B cell (primary cell): Measurements from ENCODE around the gene SLC38A1. TPM values are rescaled to one million over a fixed set of nuclear protein-coding genes. Genes with fewer than 3 reads are reported as not detected.

ENCODE experiments used
- ATAC-seq: fragments of 200-7000 bp; cut with Tn5 transposase; one replicate; pipeline ENCODE4 v1.10.0; 2021; ENCODE audit warnings: low read depth, mild to moderate bottlenecking, moderate number of reproducible peaks, moderate library complexity
- CTCF ChIA-PET: fragments of 350-600 bp; sonication (Branson Sonifier 250); formaldehyde crosslinking; loops from one replicate; lab custom pipeline; 2021; ENCODE audit warnings: antibody characterized with exemption, inconsistent platforms; lab: Charles Lee
- POLR2A ChIA-PET: fragments of 350-600 bp; sonication (Branson Sonifier 250); formaldehyde crosslinking; loops from one replicate; lab custom pipeline; 2021; ENCODE audit warnings: antibody characterized with exemption; lab: Charles Lee
- DNase-seq: peaks from one replicate; pipeline ENCODE4 v3.0.0; 2013
- H2AFZ ChIP-seq: 2 replicates; pipeline ENCODE4 v1.6.1; 2012; ENCODE audit warnings: mild to moderate bottlenecking, low read depth, low read length; ENCODE audit not compliant: insufficient read depth, poor library complexity, severe bottlenecking
- H3K27ac ChIP-seq, 2 donors: 1 replicate in 1 of 2; 2 replicates in 1 of 2; pipeline ENCODE4 v1.5.1; 2012 to 2013; ENCODE audit warnings: low read length in 2 of 2, mild to moderate bottlenecking in 2 of 2, moderate library complexity in 1 of 2
- H3K27me3 ChIP-seq, 4 experiments: fragments of 200-600 bp in 1 of 4; sonication (generic) in 1 of 4; replicated peaks in 1 of 4; 1 replicate in 2 of 4; 2 replicates in 2 of 4; pipeline versions ENCODE4 v1.6.1 to v1.7.0; 2013 to 2016; ENCODE audit warnings: low read length in 3 of 4, mild to moderate bottlenecking in 2 of 4, mixed read lengths in 1 of 4, moderate library complexity in 1 of 4; ENCODE audit not compliant: insufficient read depth in 4 of 4, control insufficient read depth in 3 of 4; ENCODE audit errors: control extremely low read depth in 1 of 4
- H3K36me3 ChIP-seq, 2 experiments: replicated peaks in 1 of 2; 1 replicate in 1 of 2; 2 replicates in 1 of 2; pipeline versions ENCODE4 v1.6.1 to v1.7.1; 2013; ENCODE audit warnings: low read length in 1 of 2; ENCODE audit not compliant: insufficient read depth in 2 of 2, control insufficient read depth in 1 of 2; ENCODE audit errors: control extremely low read depth in 1 of 2, extremely low read depth in 1 of 2
- H3K4me1 ChIP-seq, 2 donors: fragments of 200-600 bp in 1 of 2; sonication (generic) in 1 of 2; 1 replicate in 1 of 2; 2 replicates in 1 of 2; pipeline versions ENCODE4 v1.5.1 to v1.6.1; 2013 to 2017; ENCODE audit warnings: low read length in 2 of 2; ENCODE audit not compliant: control insufficient read depth in 2 of 2, insufficient read depth in 2 of 2
- H3K4me2 ChIP-seq: replicated peaks from 2 replicates; pipeline ENCODE3; 2012; ENCODE audit warnings: mild to moderate bottlenecking, low read depth, low read length; ENCODE audit not compliant: poor library complexity, severe bottlenecking
- H3K4me3 ChIP-seq, 5 experiments: fragments of 200-600 bp in 1 of 5; sonication (generic) in 1 of 5; 1 replicate in 3 of 5; 2 replicates in 2 of 5; pipeline versions ENCODE4 v1.5.1 to v1.7.0; 2011 to 2016; ENCODE audit warnings: low read length in 4 of 5, mild to moderate bottlenecking in 4 of 5, low read depth in 2 of 5, control low read depth in 1 of 5, moderate library complexity in 1 of 5; ENCODE audit not compliant: insufficient read depth in 1 of 5; ENCODE audit errors: control extremely low read depth in 1 of 5, extremely low read depth in 1 of 5
- H3K79me2 ChIP-seq: fragments of 200-600 bp; sonication (generic); one replicate; pipeline ENCODE4 v1.6.0; 2016; ENCODE audit warnings: low read length; ENCODE audit not compliant: control insufficient read depth, insufficient read depth
- H3K9ac ChIP-seq: fragments of 200-600 bp; sonication (generic); 2 replicates; pipeline ENCODE4 v1.6.1; 2017; ENCODE audit warnings: mild to moderate bottlenecking, low read length, moderate library complexity
- H3K9me3 ChIP-seq, 3 donors: one replicate each; pipeline versions ENCODE4 v1.6.1 to v1.7.1; 2013; ENCODE audit warnings: low read length in 2 of 3; ENCODE audit not compliant: control insufficient read depth in 2 of 3, insufficient read depth in 1 of 3; ENCODE audit errors: control extremely low read depth in 1 of 3
- H4K20me1 ChIP-seq: 2 replicates; pipeline ENCODE4 v1.6.0; 2012; ENCODE audit warnings: mild to moderate bottlenecking, low read length; ENCODE audit not compliant: insufficient read depth, control insufficient read depth, poor library complexity, severe bottlenecking
- H3K27ac Mint-ChIP-seq: one replicate; pipeline ENCODE4 v1.8.0; 2021; ENCODE audit warnings: mixed read lengths
- H3K27me3 Mint-ChIP-seq: one replicate; pipeline ENCODE4 v1.8.0; 2021; ENCODE audit warnings: mixed read lengths
- H3K4me1 Mint-ChIP-seq: one replicate; pipeline ENCODE4 v1.8.0; 2021; ENCODE audit warnings: mixed read lengths
- H3K4me3 Mint-ChIP-seq: one replicate; pipeline ENCODE4 v1.8.0; 2021; ENCODE audit warnings: mixed read lengths
- H3K9me3 Mint-ChIP-seq: one replicate; pipeline ENCODE4 v1.8.0; 2022; ENCODE audit warnings: mixed read lengths; ENCODE audit not compliant: insufficient read depth
- EZH2 ChIP-seq: IDR thresholded peaks from 2 replicates; pipeline ENCODE4 v1.6.1; 2012; ENCODE audit warnings: borderline replicate concordance, low read depth, mild to moderate bottlenecking, moderate library complexity, low read length; ENCODE audit not compliant: insufficient read depth, poor library complexity, severe bottlenecking
- WGBS: methylation state at CpG from one replicate; pipeline ENCODE4 v1.1.5; 2013; ENCODE audit warnings: missing lambda C conversion rate; ENCODE audit not compliant: insufficient coverage; 5-methylcytosine and 5-hydroxymethylcytosine counted together
- intact Hi-C: fragments of 100-400 bp; cut with micrococcal nuclease; formaldehyde crosslinking; loops from one replicate; pipeline ENCODE4 v1.10.0; 2022
- polyA plus RNA-seq: library from polyadenylated mRNA; depleted of rRNA; stranded (reverse); fragments of >200 nt; gene quantifications from 2 replicates; pipeline ENCODE4 v1.2.3, GENCODE V29; 2012
- total RNA-seq, 2 donors: library from RNA; stranded (reverse); fragments of 120-200 nt in 1 of 2; gene quantifications; 1 replicate in 1 of 2; 2 replicates in 1 of 2; pipeline versions ENCODE4 v1.2.3 to v1.2.4, GENCODE V29; 2013 to 2022
- TF ChIP-seq, protein P1 (sequence below): fragments of 200-600 bp; IDR thresholded peaks from one replicate; pipeline ENCODE4 v1.8.0; 2022; ENCODE audit warnings: antibody characterized with exemption, mild to moderate bottlenecking

Gene SLC38A1
- total and polyA plus RNA-seq, 2 donors (not counting 1 experiment from before 2014, with no cell fraction given), result 38.1 to 205 TPM

GRCh38 chr12:46210873-46211439 lies 57.9 kb downstream of the SLC38A1 start:
- H3K27me3 ChIP-seq, result no peaks in the 10 kb centered on the region
- DNase-seq (no peak), ATAC-seq (no peak)
- peak overlapping the region; percentile 68 for H3K4me3 Mint-ChIP-seq
- H3K79me2 ChIP-seq, result peaks cover 91% of the 10 kb centered on the region
- H3K27ac ChIP-seq, result peak overlapping the region; percentile 84 to 96
- no peak overlapping the region for H3K9ac ChIP-seq
- peak overlapping the region; percentile 92 for H3K27ac Mint-ChIP-seq
- ChIA-PET POLR2A (no interaction called here), CTCF (interaction anchor here (1.0 kb wide), 1 partner anchor 92 kb away, joined by 3 read pairs; no protein-coding TSS in a partner anchor)
- H3K36me3 ChIP-seq, result peaks cover 5 to 51% of the 10 kb centered on the region in 2 experiments
- TF ChIP-seq, protein P1, sequence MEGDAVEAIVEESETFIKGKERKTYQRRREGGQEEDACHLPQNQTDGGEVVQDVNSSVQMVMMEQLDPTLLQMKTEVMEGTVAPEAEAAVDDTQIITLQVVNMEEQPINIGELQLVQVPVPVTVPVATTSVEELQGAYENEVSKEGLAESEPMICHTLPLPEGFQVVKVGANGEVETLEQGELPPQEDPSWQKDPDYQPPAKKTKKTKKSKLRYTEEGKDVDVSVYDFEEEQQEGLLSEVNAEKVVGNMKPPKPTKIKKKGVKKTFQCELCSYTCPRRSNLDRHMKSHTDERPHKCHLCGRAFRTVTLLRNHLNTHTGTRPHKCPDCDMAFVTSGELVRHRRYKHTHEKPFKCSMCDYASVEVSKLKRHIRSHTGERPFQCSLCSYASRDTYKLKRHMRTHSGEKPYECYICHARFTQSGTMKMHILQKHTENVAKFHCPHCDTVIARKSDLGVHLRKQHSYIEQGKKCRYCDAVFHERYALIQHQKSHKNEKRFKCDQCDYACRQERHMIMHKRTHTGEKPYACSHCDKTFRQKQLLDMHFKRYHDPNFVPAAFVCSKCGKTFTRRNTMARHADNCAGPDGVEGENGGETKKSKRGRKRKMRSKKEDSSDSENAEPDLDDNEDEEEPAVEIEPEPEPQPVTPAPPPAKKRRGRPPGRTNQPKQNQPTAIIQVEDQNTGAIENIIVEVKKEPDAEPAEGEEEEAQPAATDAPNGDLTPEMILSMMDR, result no peak
- TF ChIP-seq EZH2, result no peak
- H3K9me3 ChIP-seq, result no peaks in the 10 kb centered on the region
- H3K4me3 ChIP-seq, result no peak overlapping the region
- H4K20me1 ChIP-seq, result no peaks in the 10 kb centered on the region
- H3K4me2 ChIP-seq, result peak overlapping the region; percentile 63
- intact Hi-C loops, result loop anchor here (1.0 to 2.0 kb wide), 3 partner anchors 7 to 220 kb away; partner anchors contain the start of gene SCAF11
- no peaks in the 10 kb centered on the region for H3K27me3 Mint-ChIP-seq
- no peak overlapping the region for H2AFZ ChIP-seq
- peaks cover 94% of the 10 kb centered on the region for H3K4me1 Mint-ChIP-seq
- WGBS, result 82% methylated on average over 4 of the region's 6 CpGs
- H3K4me1 ChIP-seq, result peaks cover 81 to 96% of the 10 kb centered on the region in 2 donors
- H3K9me3 Mint-ChIP-seq, result no peaks in the 10 kb centered on the region
